SK-N-SH treated with all-trans-retinoic acid at 6 μM for 48 hours (cell line): ENCODE data around the gene STK17B.

ENCODE experiments used
- ARNTL ChIP-seq: fragments of 450-650 bp; formaldehyde crosslinking; IDR thresholded peaks from 2 replicates; pipeline ENCODE4 v1.5.0; 2020; ENCODE audit warnings: low read depth, mild to moderate bottlenecking, moderate library complexity, borderline replicate concordance
- CSDC2 ChIP-seq: fragments of 250-450 bp; sonication (Bioruptor Pico); IDR thresholded peaks from 2 replicates; pipeline ENCODE4 v1.5.0; 2020; ENCODE audit warnings: mild to moderate bottlenecking, moderate library complexity
- GLIS3 ChIP-seq: fragments of 250-450 bp; sonication (Bioruptor Pico); IDR thresholded peaks from 2 replicates; pipeline ENCODE4 v1.5.0; 2020; ENCODE audit warnings: mild to moderate bottlenecking, moderate library complexity
- PPARA ChIP-seq: fragments of 250-450 bp; sonication (Bioruptor Pico); IDR thresholded peaks from 2 replicates; pipeline ENCODE4 v1.5.0; 2020; ENCODE audit warnings: mild to moderate bottlenecking, borderline replicate concordance
- SNAI2 ChIP-seq: fragments of 250-450 bp; sonication (Bioruptor Pico); IDR thresholded peaks from 2 replicates; pipeline ENCODE4 v1.5.0; 2020; ENCODE audit warnings: mild to moderate bottlenecking, moderate library complexity
- TCF4 ChIP-seq: fragments of 250-450 bp; sonication (Bioruptor Pico); IDR thresholded peaks from 2 replicates; pipeline ENCODE4 v1.8.0; 2021; ENCODE audit warnings: mild to moderate bottlenecking, moderate library complexity, borderline replicate concordance
- ZFP3 ChIP-seq: fragments of 250-450 bp; sonication (Bioruptor Pico); IDR thresholded peaks from 2 replicates; pipeline ENCODE4 v1.5.0; 2020; ENCODE audit warnings: mild to moderate bottlenecking, moderate library complexity
- ZNF565 ChIP-seq: fragments of 450-650 bp; formaldehyde crosslinking; conservative IDR thresholded peaks from 2 replicates; pipeline ENCODE4 v1.5.0; 2020; ENCODE audit warnings: low read depth, mild to moderate bottlenecking, moderate library complexity
- TF ChIP-seq, protein P1 (sequence below): fragments of 250-450 bp; sonication (Bioruptor Pico); IDR thresholded peaks from 2 replicates; pipeline ENCODE4 v1.8.0; 2020; ENCODE audit warnings: mild to moderate bottlenecking, moderate library complexity, borderline replicate concordance
- TF ChIP-seq, protein P2 (sequence below): fragments of 250-450 bp; sonication (Bioruptor Pico); IDR thresholded peaks from 2 replicates; pipeline ENCODE4 v1.5.1; 2021; ENCODE audit warnings: mild to moderate bottlenecking, moderate library complexity
- TF ChIP-seq, protein P3 (sequence below): fragments of 250-450 bp; sonication (Bioruptor Pico); IDR thresholded peaks from 2 replicates; pipeline ENCODE4 v1.5.1; 2020; ENCODE audit warnings: low read depth, mild to moderate bottlenecking, moderate library complexity
- TF ChIP-seq, protein P4 (sequence below): fragments of 250-450 bp; sonication (Bioruptor Pico); IDR thresholded peaks from 2 replicates; pipeline ENCODE4 v1.8.0; 2021; ENCODE audit warnings: low read depth, mild to moderate bottlenecking, moderate library complexity, borderline replicate concordance

DNA sequence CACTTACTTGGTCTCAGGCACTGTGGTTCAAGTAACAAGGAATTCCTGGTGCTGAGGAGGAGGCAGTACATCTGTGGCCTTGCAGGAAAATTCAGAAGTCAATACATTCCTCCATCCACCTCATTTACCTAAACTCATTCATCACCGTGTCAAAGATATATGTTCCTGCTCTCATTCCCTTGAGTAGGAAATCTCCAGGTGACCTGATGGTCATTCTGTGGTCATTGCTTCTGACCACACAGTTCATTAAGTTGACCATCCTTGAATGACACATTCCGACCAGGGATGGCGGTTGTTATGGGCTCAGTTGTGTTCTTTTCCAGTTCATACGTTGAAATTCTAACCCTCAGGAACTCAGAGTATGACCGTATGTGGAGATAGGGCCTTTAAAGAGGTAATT lies 2.1 kb upstream of the STK17B start:
- TF ChIP-seq, protein P1, sequence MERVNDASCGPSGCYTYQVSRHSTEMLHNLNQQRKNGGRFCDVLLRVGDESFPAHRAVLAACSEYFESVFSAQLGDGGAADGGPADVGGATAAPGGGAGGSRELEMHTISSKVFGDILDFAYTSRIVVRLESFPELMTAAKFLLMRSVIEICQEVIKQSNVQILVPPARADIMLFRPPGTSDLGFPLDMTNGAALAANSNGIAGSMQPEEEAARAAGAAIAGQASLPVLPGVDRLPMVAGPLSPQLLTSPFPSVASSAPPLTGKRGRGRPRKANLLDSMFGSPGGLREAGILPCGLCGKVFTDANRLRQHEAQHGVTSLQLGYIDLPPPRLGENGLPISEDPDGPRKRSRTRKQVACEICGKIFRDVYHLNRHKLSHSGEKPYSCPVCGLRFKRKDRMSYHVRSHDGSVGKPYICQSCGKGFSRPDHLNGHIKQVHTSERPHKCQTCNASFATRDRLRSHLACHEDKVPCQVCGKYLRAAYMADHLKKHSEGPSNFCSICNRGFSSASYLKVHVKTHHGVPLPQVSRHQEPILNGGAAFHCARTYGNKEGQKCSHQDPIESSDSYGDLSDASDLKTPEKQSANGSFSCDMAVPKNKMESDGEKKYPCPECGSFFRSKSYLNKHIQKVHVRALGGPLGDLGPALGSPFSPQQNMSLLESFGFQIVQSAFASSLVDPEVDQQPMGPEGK (CRISPR knock-in tag): no peak
- TF ChIP-seq, protein P2, sequence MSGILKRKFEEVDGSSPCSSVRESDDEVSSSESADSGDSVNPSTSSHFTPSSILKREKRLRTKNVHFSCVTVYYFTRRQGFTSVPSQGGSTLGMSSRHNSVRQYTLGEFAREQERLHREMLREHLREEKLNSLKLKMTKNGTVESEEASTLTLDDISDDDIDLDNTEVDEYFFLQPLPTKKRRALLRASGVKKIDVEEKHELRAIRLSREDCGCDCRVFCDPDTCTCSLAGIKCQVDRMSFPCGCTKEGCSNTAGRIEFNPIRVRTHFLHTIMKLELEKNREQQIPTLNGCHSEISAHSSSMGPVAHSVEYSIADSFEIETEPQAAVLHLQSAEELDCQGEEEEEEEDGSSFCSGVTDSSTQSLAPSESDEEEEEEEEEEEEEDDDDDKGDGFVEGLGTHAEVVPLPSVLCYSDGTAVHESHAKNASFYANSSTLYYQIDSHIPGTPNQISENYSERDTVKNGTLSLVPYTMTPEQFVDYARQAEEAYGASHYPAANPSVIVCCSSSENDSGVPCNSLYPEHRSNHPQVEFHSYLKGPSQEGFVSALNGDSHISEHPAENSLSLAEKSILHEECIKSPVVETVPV (CRISPR knock-in tag): no peak
- TF ChIP-seq, protein P3, sequence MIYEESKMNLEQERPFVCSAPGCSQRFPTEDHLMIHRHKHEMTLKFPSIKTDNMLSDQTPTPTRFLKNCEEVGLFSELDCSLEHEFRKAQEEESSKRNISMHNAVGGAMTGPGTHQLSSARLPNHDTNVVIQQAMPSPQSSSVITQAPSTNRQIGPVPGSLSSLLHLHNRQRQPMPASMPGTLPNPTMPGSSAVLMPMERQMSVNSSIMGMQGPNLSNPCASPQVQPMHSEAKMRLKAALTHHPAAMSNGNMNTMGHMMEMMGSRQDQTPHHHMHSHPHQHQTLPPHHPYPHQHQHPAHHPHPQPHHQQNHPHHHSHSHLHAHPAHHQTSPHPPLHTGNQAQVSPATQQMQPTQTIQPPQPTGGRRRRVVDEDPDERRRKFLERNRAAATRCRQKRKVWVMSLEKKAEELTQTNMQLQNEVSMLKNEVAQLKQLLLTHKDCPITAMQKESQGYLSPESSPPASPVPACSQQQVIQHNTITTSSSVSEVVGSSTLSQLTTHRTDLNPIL (CRISPR knock-in tag): no peak
- TF ChIP-seq PPARA (CRISPR knock-in tag): no peak
- TF ChIP-seq ZFP3: no peak
- no peak for TF ChIP-seq CSDC2
- TF ChIP-seq TCF4 (CRISPR knock-in tag): no peak
- no peak for TF ChIP-seq SNAI2 (CRISPR knock-in tag)
- TF ChIP-seq GLIS3 (CRISPR knock-in tag): no peak
- no peak for TF ChIP-seq ZNF565 (CRISPR knock-in tag)
- TF ChIP-seq, protein P4, sequence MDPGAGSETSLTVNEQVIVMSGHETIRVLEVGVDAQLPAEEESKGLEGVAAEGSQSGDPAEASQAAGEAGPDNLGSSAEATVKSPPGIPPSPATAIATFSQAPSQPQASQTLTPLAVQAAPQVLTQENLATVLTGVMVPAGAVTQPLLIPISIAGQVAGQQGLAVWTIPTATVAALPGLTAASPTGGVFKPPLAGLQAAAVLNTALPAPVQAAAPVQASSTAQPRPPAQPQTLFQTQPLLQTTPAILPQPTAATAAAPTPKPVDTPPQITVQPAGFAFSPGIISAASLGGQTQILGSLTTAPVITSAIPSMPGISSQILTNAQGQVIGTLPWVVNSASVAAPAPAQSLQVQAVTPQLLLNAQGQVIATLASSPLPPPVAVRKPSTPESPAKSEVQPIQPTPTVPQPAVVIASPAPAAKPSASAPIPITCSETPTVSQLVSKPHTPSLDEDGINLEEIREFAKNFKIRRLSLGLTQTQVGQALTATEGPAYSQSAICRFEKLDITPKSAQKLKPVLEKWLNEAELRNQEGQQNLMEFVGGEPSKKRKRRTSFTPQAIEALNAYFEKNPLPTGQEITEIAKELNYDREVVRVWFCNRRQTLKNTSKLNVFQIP (CRISPR knock-in tag): no peak
- TF ChIP-seq ARNTL (CRISPR knock-in tag): no peak
